Activated CD8-positive, alpha-beta T cell treated with anti-CD3 and anti-CD28 coated beads for 36 hours (primary cell): ENCODE measurements around the gene NYNRIN. TPM values are rescaled to one million over a fixed set of nuclear protein-coding genes. Genes with fewer than 3 reads are reported as not detected.
A peak's percentile ranks its signal among the peaks of the same experiment; 100 is the strongest.

Source experiments
- ATAC-seq: fragments of 200-7000 bp; cut with Tn5 transposase; one replicate; pipeline ENCODE4 v1.10.0; 2021; ENCODE audit warnings: mild to moderate bottlenecking, moderate library complexity
- CTCF ChIA-PET: fragments of 350-600 bp; sonication (Branson Sonifier 250); formaldehyde crosslinking; loops from one replicate; lab custom pipeline; 2021; ENCODE audit warnings: antibody characterized with exemption; lab: Charles Lee
- POLR2A ChIA-PET: fragments of 350-600 bp; sonication (Branson Sonifier 250); formaldehyde crosslinking; loops from one replicate; lab custom pipeline; 2021; ENCODE audit warnings: antibody characterized with exemption; lab: Charles Lee
- DNase-seq: peaks from one replicate; pipeline ENCODE4 v3.0.0-alpha.2; 2020
- H3K27ac Mint-ChIP-seq: one replicate; pipeline ENCODE4 v1.8.0; 2021; ENCODE audit warnings: mild to moderate bottlenecking, mixed read lengths
- H3K27me3 Mint-ChIP-seq: one replicate; pipeline ENCODE4 v1.8.0; 2021; ENCODE audit warnings: mixed read lengths
- H3K36me3 Mint-ChIP-seq: one replicate; pipeline ENCODE4 v1.8.0; 2021; ENCODE audit warnings: low read depth, mixed read lengths
- H3K4me1 Mint-ChIP-seq: one replicate; pipeline ENCODE4 v1.8.0; 2021; ENCODE audit warnings: low read depth, mixed read lengths
- H3K4me3 Mint-ChIP-seq: one replicate; pipeline ENCODE4 v1.8.0; 2021; ENCODE audit warnings: mild to moderate bottlenecking, moderate library complexity, mixed read lengths
- H3K9me3 Mint-ChIP-seq: one replicate; pipeline ENCODE4 v1.8.0; 2021; ENCODE audit warnings: mixed read lengths
- intact Hi-C: fragments of 100-400 bp; cut with micrococcal nuclease; formaldehyde crosslinking; loops from one replicate; pipeline ENCODE4 v1.10.0; 2022
- total RNA-seq, 2 experiments: library from RNA; stranded (reverse); gene quantifications; one replicate each; pipeline ENCODE4 v1.2.3, GENCODE V29; 2021
- TF ChIP-seq, protein P1 (sequence below): fragments of 200-600 bp; IDR thresholded peaks from one replicate; pipeline ENCODE4 v1.8.0; 2022; ENCODE audit warnings: antibody characterized with exemption, mild to moderate bottlenecking

Gene NYNRIN
- total RNA-seq, 2 experiments from 2014 or later: 0.05 to 0.27 TPM

DNA sequence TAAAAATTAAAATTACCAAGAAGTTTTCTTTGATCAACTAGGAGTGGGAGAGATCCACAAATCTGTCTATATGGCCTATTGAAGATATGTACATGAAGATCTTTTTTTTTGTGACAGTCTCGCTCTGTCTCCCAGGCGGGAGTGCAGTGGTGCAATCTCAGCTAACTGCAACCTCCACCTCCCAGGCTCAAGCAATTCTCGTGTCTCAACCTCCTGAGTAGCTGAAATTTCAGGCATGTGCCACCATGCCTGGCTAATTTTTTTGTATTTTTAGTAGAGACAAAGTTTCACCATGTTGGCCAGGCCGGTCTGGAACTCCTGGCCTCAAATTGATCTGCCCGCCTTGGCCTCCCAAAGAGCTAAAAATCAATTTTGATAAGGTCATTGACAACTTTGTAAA is 35.4 kb upstream of the NYNRIN start:
- no peak overlapping the region for H3K4me3 Mint-ChIP-seq
- H3K27ac Mint-ChIP-seq: no peak overlapping the region
- no peaks in the 10 kb centered on the region for H3K36me3 Mint-ChIP-seq
- intact Hi-C loops: no loop called here
- ATAC-seq (no peak), DNase-seq (no peak)
- POLR2A ChIA-PET: no interaction called here
- H3K27me3 Mint-ChIP-seq: peaks cover 45% of the 10 kb centered on the region
- H3K4me1 Mint-ChIP-seq: peaks cover 30% of the 10 kb centered on the region
- no peaks in the 10 kb centered on the region for H3K9me3 Mint-ChIP-seq
- TF ChIP-seq, protein P1, sequence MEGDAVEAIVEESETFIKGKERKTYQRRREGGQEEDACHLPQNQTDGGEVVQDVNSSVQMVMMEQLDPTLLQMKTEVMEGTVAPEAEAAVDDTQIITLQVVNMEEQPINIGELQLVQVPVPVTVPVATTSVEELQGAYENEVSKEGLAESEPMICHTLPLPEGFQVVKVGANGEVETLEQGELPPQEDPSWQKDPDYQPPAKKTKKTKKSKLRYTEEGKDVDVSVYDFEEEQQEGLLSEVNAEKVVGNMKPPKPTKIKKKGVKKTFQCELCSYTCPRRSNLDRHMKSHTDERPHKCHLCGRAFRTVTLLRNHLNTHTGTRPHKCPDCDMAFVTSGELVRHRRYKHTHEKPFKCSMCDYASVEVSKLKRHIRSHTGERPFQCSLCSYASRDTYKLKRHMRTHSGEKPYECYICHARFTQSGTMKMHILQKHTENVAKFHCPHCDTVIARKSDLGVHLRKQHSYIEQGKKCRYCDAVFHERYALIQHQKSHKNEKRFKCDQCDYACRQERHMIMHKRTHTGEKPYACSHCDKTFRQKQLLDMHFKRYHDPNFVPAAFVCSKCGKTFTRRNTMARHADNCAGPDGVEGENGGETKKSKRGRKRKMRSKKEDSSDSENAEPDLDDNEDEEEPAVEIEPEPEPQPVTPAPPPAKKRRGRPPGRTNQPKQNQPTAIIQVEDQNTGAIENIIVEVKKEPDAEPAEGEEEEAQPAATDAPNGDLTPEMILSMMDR: no peak
- CTCF ChIA-PET: interaction anchor here (0.9 to 7.0 kb wide), 6 partner anchors 22 to 73 kb away, joined by 3 to 47 read pairs (median 11); partner anchors contain the start of genes ADCY4, CBLN3 and KHNYN

DNA sequence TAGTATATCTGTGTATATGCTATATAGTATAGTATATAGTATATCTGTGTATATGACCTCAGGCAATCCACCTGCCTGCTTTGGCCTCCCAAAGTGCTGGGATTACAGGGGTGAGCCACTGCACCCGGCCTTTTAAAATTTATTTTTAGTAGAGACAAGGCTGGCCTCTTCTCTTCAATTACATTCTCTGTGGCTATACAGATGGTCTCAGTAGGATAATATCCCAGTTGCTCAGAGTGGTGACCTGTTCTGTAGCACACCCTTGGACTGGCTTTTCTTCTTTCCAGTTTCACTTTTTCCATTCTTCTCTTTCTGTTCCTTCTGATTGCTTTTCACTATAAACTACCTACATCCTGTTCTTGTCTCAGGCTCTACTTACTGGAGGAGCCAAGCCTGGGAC is 34.0 kb upstream of the NYNRIN start:
- no peak for DNase-seq
- Mint-ChIP-seq H3K27ac (no peak overlapping the region), H3K4me3 (no peak overlapping the region), H3K36me3 (no peaks in the 10 kb centered on the region), H3K4me1 (peaks cover 32% of the 10 kb centered on the region), H3K27me3 (peaks cover 49% of the 10 kb centered on the region), H3K9me3 (no peaks in the 10 kb centered on the region)
- TF ChIP-seq, protein P1: no peak
- no peak for ATAC-seq
- ChIA-PET POLR2A (interaction anchor here (1.9 to 2.2 kb wide), 2 partner anchors 66 to 72 kb away, joined by 11 to 19 read pairs; partner anchors contain the start of genes CBLN3 and KHNYN), CTCF (interaction anchor here (0.7 to 2.3 kb wide), 14 partner anchors 11 to 76 kb away, joined by 3 to 73 read pairs (median 7); partner anchors contain the start of genes DHRS1, KHNYN and NOP9)
- intact Hi-C loops: loop anchor here (5.0 kb wide), 1 partner anchor 67 kb away; no protein-coding TSS in a partner anchor

DNA sequence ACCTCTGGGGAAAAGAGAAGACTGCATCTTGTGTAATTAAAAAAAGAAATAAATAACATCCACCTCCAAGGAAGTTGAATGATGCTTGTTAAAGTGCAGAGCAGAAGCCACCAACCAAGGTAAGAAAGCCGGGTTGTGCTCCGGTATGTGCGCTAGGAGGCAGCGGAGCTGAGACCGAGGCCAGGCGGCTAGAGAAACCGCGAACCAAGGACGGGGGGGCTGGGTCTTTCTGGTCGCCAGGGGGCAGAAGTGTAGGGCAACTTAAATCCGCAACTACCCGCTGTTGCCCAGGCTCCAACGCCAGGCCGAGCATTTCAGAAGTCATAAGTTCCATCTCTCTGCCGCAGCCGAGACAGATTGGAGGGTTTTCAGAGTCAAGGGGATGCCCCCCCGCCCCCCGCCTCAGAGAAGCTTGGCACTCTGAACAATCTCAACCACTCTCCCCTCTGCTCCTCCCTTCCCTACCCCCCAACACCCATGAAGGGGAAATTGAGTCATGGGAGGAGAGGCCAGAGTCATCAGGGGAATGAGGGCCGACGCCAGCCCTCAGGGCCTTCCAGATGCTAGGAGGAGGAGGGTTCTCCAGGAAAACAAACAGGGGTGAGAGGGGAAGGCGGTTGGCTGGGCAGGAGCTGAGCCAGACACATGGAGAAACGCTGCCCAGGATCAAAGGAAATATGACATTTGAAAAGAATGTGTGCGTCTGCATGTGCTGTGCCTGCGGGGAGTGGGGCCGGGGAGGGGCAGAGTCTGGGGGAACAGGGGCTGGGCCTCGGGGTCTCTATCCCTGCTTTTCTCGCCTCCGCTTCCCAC is 33.0 kb upstream of the NYNRIN start:
- Mint-ChIP-seq H3K9me3 (no peaks in the 10 kb centered on the region), H3K27me3 (peaks cover 44% of the 10 kb centered on the region), H3K27ac (peak overlapping the region; percentile 77), H3K4me3 (peak overlapping the region; percentile 66), H3K4me1 (peaks cover 32% of the 10 kb centered on the region), H3K36me3 (no peaks in the 10 kb centered on the region)
- DNase-seq (peak; percentile 89), ATAC-seq (peak; percentile 72)
- ChIA-PET CTCF (interaction anchor here (0.7 to 2.3 kb wide), 20 partner anchors 10 to 75 kb away, joined by 3 to 73 read pairs (median 5); partner anchors contain the start of genes DHRS1, KHNYN, LTB4R2 and NOP9), POLR2A (interaction anchor here (0.6 to 2.2 kb wide), 8 partner anchors 13 to 128 kb away, joined by 3 to 19 read pairs (median 5); partner anchors contain the start of genes CBLN3 and KHNYN)
- TF ChIP-seq, protein P1: peak; percentile 60
- intact Hi-C loops: loop anchor here (5.0 kb wide), 1 partner anchor 66 kb away; no protein-coding TSS in a partner anchor

DNA sequence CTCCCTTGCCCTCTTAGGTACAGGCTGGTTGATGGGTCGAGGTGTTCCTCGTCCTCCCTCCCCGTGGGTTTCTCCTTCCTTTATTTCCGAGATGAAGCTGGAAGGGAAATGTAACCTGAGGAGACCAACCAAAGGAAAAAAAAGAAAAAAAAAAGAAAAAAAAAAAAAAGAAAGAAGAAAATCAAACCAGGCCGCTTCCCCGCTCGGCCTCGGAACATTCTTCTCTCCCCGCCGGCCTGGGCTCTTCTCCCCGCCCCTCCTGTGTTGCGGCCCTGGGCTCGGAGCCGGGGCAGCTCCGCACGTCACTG is 32.4 kb upstream of the NYNRIN start:
- TF ChIP-seq, protein P1: no peak
- Mint-ChIP-seq H3K27me3 (peaks cover 42% of the 10 kb centered on the region), H3K4me3 (peak overlapping the region; percentile 66), H3K36me3 (no peaks in the 10 kb centered on the region), H3K9me3 (no peaks in the 10 kb centered on the region), H3K27ac (no peak overlapping the region), H3K4me1 (peaks cover 32% of the 10 kb centered on the region)
- CTCF ChIA-PET: interaction anchor here (0.9 to 2.3 kb wide), 14 partner anchors 18 to 74 kb away, joined by 3 to 73 read pairs (median 8); partner anchors contain the start of genes DHRS1, KHNYN, LTB4R2 and NOP9
- DNase-seq (no peak), ATAC-seq (peak; percentile 3)
- intact Hi-C loops: loop anchor here (5.0 kb wide), 1 partner anchor 66 kb away; no protein-coding TSS in a partner anchor
- POLR2A ChIA-PET: interaction anchor here (0.6 to 2.2 kb wide), 8 partner anchors 12 to 129 kb away, joined by 3 to 19 read pairs (median 5); partner anchors contain the start of genes CBLN3 and KHNYN
